IMR-90 (cell line): ENCODE data around the gene CACNA1I. TPM values are rescaled to one million over a fixed set of nuclear protein-coding genes. Genes with fewer than 3 reads are reported as not detected.

Experiments used
- ATAC-seq: fragments of 200-7000 bp; cut with Tn5 transposase; 2 replicates; pipeline ENCODE4 v1.9.1; 2020; ENCODE audit warnings: low read depth, mild to moderate bottlenecking, moderate library complexity
- BruUV-seq: library from RNA; stranded (reverse); fragments of 400-500 nt; replicated peaks from 2 replicates; lab custom pipeline; 2021; lab: Mats Ljungman, UMichigan
- CTCF ChIA-PET: fragments of 300-600 bp; formaldehyde crosslinking; extraction: SDS; loops from one replicate; lab custom pipeline; 2021; ENCODE audit warnings: antibody characterized with exemption; lab: Yijun Ruan, JAX
- POLR2A ChIA-PET: fragments of 300-600 bp; sonication (Branson Sonifier 250); formaldehyde crosslinking; loops from one replicate; lab custom pipeline; 2022; ENCODE audit warnings: antibody characterized with exemption; ENCODE audit not compliant: unreplicated experiment; lab: Charles Lee
- DNase-seq: peaks from one replicate; pipeline ENCODE4 v3.0.0; 2013
- H2AFZ ChIP-seq: replicated peaks from 2 replicates; pipeline ENCODE3; 2013; ENCODE audit warnings: low read length, mild to moderate bottlenecking; ENCODE audit not compliant: poor library complexity
- H2AK5ac ChIP-seq: 2 replicates; pipeline ENCODE4 v1.6.1; 2013; ENCODE audit warnings: low read depth, low read length, inconsistent platforms
- H2AK9ac ChIP-seq: replicated peaks from 2 replicates; pipeline ENCODE3; 2013; ENCODE audit warnings: mild to moderate bottlenecking, low read depth, low read length, moderate library complexity; ENCODE audit not compliant: poor library complexity
- H2BK120ac ChIP-seq: 2 replicates; pipeline ENCODE4 v1.6.1; 2013; ENCODE audit warnings: low read depth, low read length, inconsistent platforms
- H2BK15ac ChIP-seq: 3 replicates; pipeline ENCODE4 v1.6.1; 2013; ENCODE audit warnings: low read depth, low read length, inconsistent platforms
- H2BK20ac ChIP-seq: 2 replicates; pipeline ENCODE4 v1.6.1; 2013; ENCODE audit warnings: low read depth, mild to moderate bottlenecking, inconsistent platforms, low read length, moderate library complexity
- H2BK5ac ChIP-seq: 2 replicates; pipeline ENCODE4 v1.6.1; 2013; ENCODE audit warnings: mild to moderate bottlenecking, low read depth, low read length, inconsistent platforms; ENCODE audit not compliant: poor library complexity, severe bottlenecking
- H3K14ac ChIP-seq: replicated peaks from 2 replicates; pipeline ENCODE4 v1.6.1; 2013; ENCODE audit warnings: low read depth, low read length, inconsistent platforms
- H3K18ac ChIP-seq: 2 replicates; pipeline ENCODE4 v1.6.1; 2013; ENCODE audit warnings: low read depth, low read length, control low read depth
- H3K23ac ChIP-seq: 2 replicates; pipeline ENCODE4 v1.6.1; 2013; ENCODE audit warnings: low read depth, low read length, inconsistent platforms
- H3K27ac ChIP-seq: 2 replicates; pipeline ENCODE4 v1.5.1; 2013; ENCODE audit warnings: mild to moderate bottlenecking, control low read depth, low read length; ENCODE audit not compliant: insufficient read depth
- H3K27me3 ChIP-seq: 2 replicates; pipeline ENCODE4 v1.6.1; 2013; ENCODE audit warnings: low read length; ENCODE audit not compliant: control insufficient read depth, insufficient read depth
- H3K36me3 ChIP-seq: 2 replicates; pipeline ENCODE4 v1.6.1; 2013; ENCODE audit warnings: low read length, mixed read lengths; ENCODE audit not compliant: control insufficient read depth, insufficient read depth
- H3K4ac ChIP-seq: 2 replicates; pipeline ENCODE4 v1.6.1; 2013; ENCODE audit warnings: low read depth, low read length, inconsistent platforms
- H3K4me1 ChIP-seq: 2 replicates; pipeline ENCODE4 v1.6.1; 2013; ENCODE audit warnings: low read length, mixed read lengths; ENCODE audit not compliant: control insufficient read depth, insufficient read depth
- H3K4me2 ChIP-seq: 2 replicates; pipeline ENCODE4 v1.6.1; 2013; ENCODE audit warnings: low read depth, mild to moderate bottlenecking, control low read depth, low read length, moderate library complexity
- H3K4me3 ChIP-seq: 2 replicates; pipeline ENCODE4 v1.5.1; 2013; ENCODE audit warnings: low read depth, mild to moderate bottlenecking, control low read depth, low read length, moderate library complexity; ENCODE audit not compliant: insufficient read depth
- H3K56ac ChIP-seq: 2 replicates; pipeline ENCODE4 v1.6.1; 2013; ENCODE audit warnings: low read length, inconsistent platforms; ENCODE audit not compliant: insufficient read depth; ENCODE audit errors: extremely low read depth
- H3K79me1 ChIP-seq, 2 experiments: 2 replicates each; pipeline ENCODE4 v1.6.1; 2013; ENCODE audit warnings: low read length in 2 of 2, inconsistent platforms in 1 of 2, low read depth in 1 of 2
- H3K9ac ChIP-seq: 2 replicates; pipeline ENCODE4 v1.6.1; 2013; ENCODE audit warnings: low read depth, low read length, control low read depth
- H3K9me1 ChIP-seq: 2 replicates; pipeline ENCODE4 v1.6.1; 2013; ENCODE audit warnings: low read length, inconsistent platforms; ENCODE audit not compliant: insufficient read depth
- H3K9me3 ChIP-seq: 2 replicates; pipeline ENCODE4 v1.6.1; 2013; ENCODE audit warnings: low read length; ENCODE audit not compliant: control insufficient read depth, insufficient read depth
- H4K20me1 ChIP-seq: 2 replicates; pipeline ENCODE4 v1.6.1; 2013; ENCODE audit warnings: low read length, inconsistent platforms; ENCODE audit not compliant: insufficient read depth
- H4K5ac ChIP-seq: 2 replicates; pipeline ENCODE4 v1.6.1; 2013; ENCODE audit warnings: mild to moderate bottlenecking, low read depth, low read length, control low read depth
- H4K8ac ChIP-seq, 2 experiments: 2 replicates each; pipeline ENCODE4 v1.6.1; 2013; ENCODE audit warnings: low read depth in 2 of 2, low read length in 2 of 2, control low read depth in 1 of 2, inconsistent platforms in 1 of 2
- H4K91ac ChIP-seq: 2 replicates; pipeline ENCODE4 v1.6.1; 2013; ENCODE audit warnings: low read depth, low read length, inconsistent platforms; ENCODE audit not compliant: insufficient read depth
- BHLHE40 ChIP-seq: fragments of 150-350 bp; IDR thresholded peaks from 2 replicates; pipeline ENCODE4 v1.6.1; 2016; ENCODE audit warnings: mild to moderate bottlenecking, low read depth, low read length
- CEBPB ChIP-seq: IDR thresholded peaks from 2 replicates; pipeline ENCODE4 v1.6.1; 2012; ENCODE audit warnings: low read depth, low read length, improper control_type of control experiment
- CHD1 ChIP-seq: IDR thresholded peaks from 2 replicates; pipeline ENCODE4 v1.6.1; 2012; ENCODE audit warnings: low read depth, low read length, improper control_type of control experiment
- ELK1 ChIP-seq: fragments of 150-350 bp; IDR thresholded peaks from 2 replicates; pipeline ENCODE4 v1.6.1; 2016; ENCODE audit warnings: low read depth, mild to moderate bottlenecking, low read length, moderate library complexity, borderline replicate concordance
- FOS ChIP-seq: fragments of 150-350 bp; IDR thresholded peaks from 2 replicates; pipeline ENCODE4 v1.6.1; 2016; ENCODE audit warnings: low read depth, low read length
- MAFK ChIP-seq: IDR thresholded peaks from 2 replicates; pipeline ENCODE4 v1.6.1; 2012; ENCODE audit warnings: low read depth, low read length, improper control_type of control experiment
- MAZ ChIP-seq: IDR thresholded peaks from 2 replicates; pipeline ENCODE4 v1.6.1; 2012; ENCODE audit warnings: low read depth, mild to moderate bottlenecking, low read length, improper control_type of control experiment, moderate library complexity, borderline replicate concordance
- MXI1 ChIP-seq: IDR thresholded peaks from 2 replicates; pipeline ENCODE4 v1.6.1; 2012; ENCODE audit warnings: low read depth, mild to moderate bottlenecking, low read length, moderate library complexity, borderline replicate concordance
- NFE2L2 ChIP-seq: fragments of 150-350 bp; IDR thresholded peaks from 2 replicates; pipeline ENCODE4 v1.6.1; 2016; ENCODE audit warnings: low read depth, mild to moderate bottlenecking, low read length
- POLR2A ChIP-seq: IDR thresholded peaks from 2 replicates; pipeline ENCODE4 v1.6.1; 2012; ENCODE audit warnings: mild to moderate bottlenecking, low read depth, low read length
- RAD21 ChIP-seq: IDR thresholded peaks from 2 replicates; pipeline ENCODE4 v1.6.1; 2012; ENCODE audit warnings: low read length, improper control_type of control experiment
- RCOR1 ChIP-seq: IDR thresholded peaks from 2 replicates; pipeline ENCODE4 v1.6.1; 2012; ENCODE audit warnings: mild to moderate bottlenecking, low read length, improper control_type of control experiment; ENCODE audit not compliant: insufficient replicate concordance
- RFX5 ChIP-seq: IDR thresholded peaks from 2 replicates; pipeline ENCODE4 v1.8.0; 2012; ENCODE audit warnings: low read depth, mild to moderate bottlenecking, low read length, moderate library complexity
- SMC3 ChIP-seq: fragments of 150-350 bp; IDR thresholded peaks from 2 replicates; pipeline ENCODE4 v1.6.1; 2016; ENCODE audit warnings: low read depth, mild to moderate bottlenecking, antibody characterized with exemption, low read length, moderate library complexity
- USF2 ChIP-seq: fragments of 150-350 bp; IDR thresholded peaks from 2 replicates; pipeline ENCODE4 v1.6.1; 2017; ENCODE audit warnings: mild to moderate bottlenecking, antibody characterized with exemption, low read length, low read depth
- WGBS, 2 experiments: methylation state at CpG; one replicate each; pipeline versions ENCODE4 v1.1.5 to v1.1.7; 2013; ENCODE audit warnings: missing lambda C conversion rate in 2 of 2; ENCODE audit not compliant: insufficient read length in 1 of 2; ENCODE audit errors: extremely low coverage in 2 of 2; 5-methylcytosine and 5-hydroxymethylcytosine counted together
- dilution Hi-C: fragments of 300-500 bp; cut with HindIII; formaldehyde crosslinking; loops from one replicate; pipeline ENCODE4 v1.14.3; 2018; ENCODE audit warnings: low sequenced_read_pairs; ENCODE audit not compliant: unreplicated experiment
- in situ Hi-C: fragments of 300-500 bp; cut with MboI; formaldehyde crosslinking; loops from 3 replicates; pipeline ENCODE4 v1.14.3; 2019; ENCODE audit warnings: low sequenced_read_pairs, inconsistent platforms, mixed read lengths
- intact Hi-C: fragments of 100-400 bp; cut with micrococcal nuclease; formaldehyde crosslinking; loops from 2 replicates; pipeline ENCODE4 v1.10.0; 2022
- polyA plus RNA-seq, 3 experiments: library from polyadenylated mRNA; depleted of rRNA; stranded (reverse); fragments of >200 nt; gene quantifications; 2 replicates each; pipeline ENCODE4 v1.2.3, GENCODE V29; 2012; ENCODE audit warnings: low replicate concordance in 1 of 3
- total RNA-seq: library from RNA; depleted of rRNA; stranded (reverse); fragments of >200 nt; gene quantifications from 2 replicates; pipeline ENCODE4 v1.2.3, GENCODE V29; 2012
- TF ChIP-seq, protein P1 (sequence below): conservative IDR thresholded peaks from 2 replicates; pipeline ENCODE4 v1.5.1; 2012; ENCODE audit warnings: mild to moderate bottlenecking, low read depth, low read length, improper control_type of control experiment

Gene CACNA1I
- total and polyA plus RNA-seq, 2 of the 4 experiments (the other 2 are of a cell fraction): under 0.01 to 0.02 TPM

- Histone ChIP-seq H3K9me3 (peaks cover 2% of the 10 kb centered on the region; the same call in 1 of the 2 replicates), H3K27me3 (peaks cover 23% of the 10 kb centered on the region; the same call in 1 of the 2 replicates), H3K9ac (no peak overlapping the region), H2BK20ac (no peak overlapping the region), H4K8ac (no peak overlapping the region), H3K23ac (no peak overlapping the region), H3K4me3 (no peak overlapping the region), H2BK15ac (no peak overlapping the region), H2BK5ac (no peak overlapping the region), H3K4ac (no peak overlapping the region), H2BK120ac (no peak overlapping the region), H3K79me1 (no peaks in the 10 kb centered on the region), H3K27ac (no peak overlapping the region), H4K5ac (no peak overlapping the region), H3K56ac (no peak overlapping the region), H3K9me1 (no peaks in the 10 kb centered on the region), H3K18ac (no peak overlapping the region), H3K4me1 (no peaks in the 10 kb centered on the region), H2AK9ac (no peak overlapping the region), H2AK5ac (no peak overlapping the region), H3K14ac (no peak overlapping the region), H2AFZ (no peak overlapping the region), H3K4me2 (no peak overlapping the region), H4K20me1 (no peaks in the 10 kb centered on the region; the same call in 1 of the 2 replicates), H4K91ac (no peak overlapping the region), H3K36me3 (no peaks in the 10 kb centered on the region)
- DNase-seq: no peak
- intact Hi-C loops: no loop called here
- ChIA-PET POLR2A (no interaction called here), CTCF (no interaction called here)
- ATAC-seq: no peak
- dilution Hi-C loops: no loop called here
- no TSS peak for BruUV-seq
- in situ Hi-C loops: no loop called here
- 84% methylated on average over 7 of the region's 9 CpGs; no CpG with 5 or more reads in 1 of the 2 experiments for WGBS, 2 experiments
- no peak for TF ChIP-seq FOS
- no peak for TF ChIP-seq CHD1
- TF ChIP-seq CEBPB: no peak
- TF ChIP-seq ELK1: no peak
- TF ChIP-seq POLR2A: no peak
- TF ChIP-seq SMC3: no peak
- TF ChIP-seq RCOR1: no peak
- TF ChIP-seq USF2: no peak
- no peak for TF ChIP-seq RAD21
- no peak for TF ChIP-seq MAZ
- no peak for TF ChIP-seq BHLHE40
- no peak for TF ChIP-seq MXI1
- TF ChIP-seq NFE2L2: no peak
- no peak for TF ChIP-seq MAFK
- TF ChIP-seq, protein P1, sequence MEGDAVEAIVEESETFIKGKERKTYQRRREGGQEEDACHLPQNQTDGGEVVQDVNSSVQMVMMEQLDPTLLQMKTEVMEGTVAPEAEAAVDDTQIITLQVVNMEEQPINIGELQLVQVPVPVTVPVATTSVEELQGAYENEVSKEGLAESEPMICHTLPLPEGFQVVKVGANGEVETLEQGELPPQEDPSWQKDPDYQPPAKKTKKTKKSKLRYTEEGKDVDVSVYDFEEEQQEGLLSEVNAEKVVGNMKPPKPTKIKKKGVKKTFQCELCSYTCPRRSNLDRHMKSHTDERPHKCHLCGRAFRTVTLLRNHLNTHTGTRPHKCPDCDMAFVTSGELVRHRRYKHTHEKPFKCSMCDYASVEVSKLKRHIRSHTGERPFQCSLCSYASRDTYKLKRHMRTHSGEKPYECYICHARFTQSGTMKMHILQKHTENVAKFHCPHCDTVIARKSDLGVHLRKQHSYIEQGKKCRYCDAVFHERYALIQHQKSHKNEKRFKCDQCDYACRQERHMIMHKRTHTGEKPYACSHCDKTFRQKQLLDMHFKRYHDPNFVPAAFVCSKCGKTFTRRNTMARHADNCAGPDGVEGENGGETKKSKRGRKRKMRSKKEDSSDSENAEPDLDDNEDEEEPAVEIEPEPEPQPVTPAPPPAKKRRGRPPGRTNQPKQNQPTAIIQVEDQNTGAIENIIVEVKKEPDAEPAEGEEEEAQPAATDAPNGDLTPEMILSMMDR: no peak
- no peak for TF ChIP-seq RFX5
Observed at GRCh38 chr22:39680486-39680885, 109.9 kb downstream of the CACNA1I start.
